Psoas muscle (tissue), 8 donors: ENCODE data around the gene CYP26B1. TPM values are rescaled to one million over a fixed set of nuclear protein-coding genes. Genes with fewer than 3 reads are reported as not detected.

Experiments
- ATAC-seq, 4 donors: fragments of 200-7000 bp; cut with Tn5 transposase; one replicate each; pipeline ENCODE4 v1.9.1; 2020; ENCODE audit warnings: moderate library complexity in 3 of 4, mild to moderate bottlenecking in 2 of 4
- DNase-seq, 2 donors: peaks; one replicate each; pipeline ENCODE4 v3.0.0-alpha.2; 2020
- H3K27ac ChIP-seq: fragments of 200-600 bp; one replicate; pipeline ENCODE4 v1.8.0; 2022
- H3K27me3 ChIP-seq, 3 donors: fragments of 200-600 bp in 1 of 3; one replicate each; pipeline versions ENCODE4 v1.6.1 to v1.8.0; 2013 to 2022; ENCODE audit warnings: low read length in 2 of 3, mild to moderate bottlenecking in 2 of 3, moderate library complexity in 1 of 3; ENCODE audit not compliant: insufficient read depth in 3 of 3
- H3K36me3 ChIP-seq, 2 donors: fragments of 200-600 bp in 1 of 2; one replicate each; pipeline versions ENCODE4 v1.6.1 to v1.8.0; 2013 to 2022; ENCODE audit warnings: low read depth in 1 of 2, mild to moderate bottlenecking in 1 of 2, moderate library complexity in 1 of 2; ENCODE audit not compliant: insufficient read depth in 1 of 2
- H3K4me1 ChIP-seq: fragments of 200-600 bp; one replicate; pipeline ENCODE4 v1.8.0; 2022
- H3K4me3 ChIP-seq: fragments of 200-600 bp; one replicate; pipeline ENCODE4 v1.8.0; 2022; ENCODE audit warnings: mild to moderate bottlenecking
- H3K9me3 ChIP-seq: fragments of 200-600 bp; one replicate; pipeline ENCODE4 v1.8.0; 2022
- WGBS, 3 donors: extraction: QIAGEN DNeasy Blood & Tissue Kit; methylation state at CpG; one replicate each; pipeline versions ENCODE4 v1.1.6 to v1.1.7; 2013; 5-methylcytosine and 5-hydroxymethylcytosine counted together
- intact Hi-C, 2 donors: fragments of 100-400 bp; cut with DNase I; formaldehyde crosslinking; loops; one replicate each; pipeline versions ENCODE4 v1.11.0 to v1.14.2; 2022
- polyA plus RNA-seq, 3 donors: library from polyadenylated mRNA; stranded (reverse); fragments of 200-250 nt; gene quantifications; one replicate each; pipeline ENCODE4 v1.2.3, GENCODE V29; 2013
- total RNA-seq, 4 donors: library from RNA; stranded (reverse); fragmentation: NEBNext Ultra II Directional in 2 of 4; extraction: Animal tissue kit (Norgen Biotek cat#: 25700) in 2 of 4; gene quantifications; one replicate each; pipeline versions ENCODE4 v1.2.1 to v1.2.4, GENCODE V29; 2021 to 2023
- TF ChIP-seq, protein P1 (sequence below): fragments of 200-600 bp; IDR thresholded peaks from one replicate; pipeline ENCODE4 v1.8.0; 2022; ENCODE audit warnings: antibody characterized with exemption
- donor health status: healthy with polysubstance abuse.
- donor health status: DM: no; HTN: no; CAD: no; lungs with moderate emphysema.
- donor health status: Bipolar disorder and iron deficiency.
- donor health status: healthy.
- donor health status: DM: yes; HTN: yes; CAD: no.
- donor health status: DM: no; HTN: no; CAD: no.
- donor health status: DM: no; HTN: no; CAD: no.
- donor health status: DM: yes; HTN: yes; CAD: no.

CYP26B1 gene
- total and polyA plus RNA-seq, 7 donors: 0.39 to 4.5 (median 1.3) TPM

DNA sequence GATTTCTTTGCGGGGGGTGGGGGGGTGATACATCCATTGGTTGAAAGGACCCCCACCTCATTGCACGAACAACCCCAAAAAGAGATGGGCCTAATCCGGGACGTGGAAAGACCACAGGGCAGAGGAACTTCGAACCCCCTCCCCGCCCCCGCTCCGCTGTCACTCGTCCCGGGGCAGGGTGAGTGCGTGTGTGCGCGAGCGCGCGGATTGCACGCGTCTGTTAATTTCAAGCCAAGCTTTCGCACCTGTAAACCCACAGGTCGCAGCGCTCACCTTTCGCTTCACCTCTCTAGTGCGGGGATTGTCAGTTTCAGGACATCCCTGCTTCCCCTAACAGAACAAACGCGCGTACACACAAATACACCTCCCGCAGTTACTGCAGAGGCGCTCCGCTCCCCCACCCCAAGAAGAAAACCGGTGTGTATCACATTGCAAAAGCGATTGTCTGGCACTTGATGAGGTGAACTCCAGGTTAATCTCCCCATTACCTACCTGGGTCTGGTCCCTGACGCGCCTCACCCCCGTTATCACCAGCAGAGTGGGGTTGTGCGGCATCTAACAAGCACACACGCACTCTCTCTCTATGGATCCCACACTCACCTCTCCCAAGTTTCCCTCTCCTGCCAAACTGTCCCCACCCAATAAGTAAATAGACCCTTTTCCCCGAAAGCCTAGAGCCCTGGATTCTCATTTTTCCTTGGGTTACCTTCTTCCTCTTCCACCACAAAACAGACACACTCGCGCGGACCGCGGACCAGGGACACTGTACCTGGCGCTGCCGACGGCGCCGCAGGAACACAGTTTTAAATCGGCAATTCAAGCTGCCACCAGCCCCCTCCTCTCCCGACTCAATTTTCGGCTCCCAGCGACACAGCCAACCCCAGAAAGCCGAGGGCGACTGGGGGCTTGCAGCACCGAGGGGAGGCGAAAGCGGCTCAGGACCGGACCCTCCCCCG, 1.0 kb downstream of the CYP26B1 start:
- peaks cover 0 to 57% (median 22%) of the 10 kb centered on the region in 3 donors for H3K27me3 ChIP-seq
- H3K4me3 ChIP-seq: peak overlapping the region; percentile 73
- no peaks in the 10 kb centered on the region for H3K9me3 ChIP-seq
- ATAC-seq (no peak), DNase-seq (peak in 1 of 2 donors; percentile 53)
- TF ChIP-seq, protein P1, sequence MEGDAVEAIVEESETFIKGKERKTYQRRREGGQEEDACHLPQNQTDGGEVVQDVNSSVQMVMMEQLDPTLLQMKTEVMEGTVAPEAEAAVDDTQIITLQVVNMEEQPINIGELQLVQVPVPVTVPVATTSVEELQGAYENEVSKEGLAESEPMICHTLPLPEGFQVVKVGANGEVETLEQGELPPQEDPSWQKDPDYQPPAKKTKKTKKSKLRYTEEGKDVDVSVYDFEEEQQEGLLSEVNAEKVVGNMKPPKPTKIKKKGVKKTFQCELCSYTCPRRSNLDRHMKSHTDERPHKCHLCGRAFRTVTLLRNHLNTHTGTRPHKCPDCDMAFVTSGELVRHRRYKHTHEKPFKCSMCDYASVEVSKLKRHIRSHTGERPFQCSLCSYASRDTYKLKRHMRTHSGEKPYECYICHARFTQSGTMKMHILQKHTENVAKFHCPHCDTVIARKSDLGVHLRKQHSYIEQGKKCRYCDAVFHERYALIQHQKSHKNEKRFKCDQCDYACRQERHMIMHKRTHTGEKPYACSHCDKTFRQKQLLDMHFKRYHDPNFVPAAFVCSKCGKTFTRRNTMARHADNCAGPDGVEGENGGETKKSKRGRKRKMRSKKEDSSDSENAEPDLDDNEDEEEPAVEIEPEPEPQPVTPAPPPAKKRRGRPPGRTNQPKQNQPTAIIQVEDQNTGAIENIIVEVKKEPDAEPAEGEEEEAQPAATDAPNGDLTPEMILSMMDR: no peak
- intact Hi-C loops: no loop called here
- no peak overlapping the region for H3K27ac ChIP-seq
- no peaks in the 10 kb centered on the region for H3K36me3 ChIP-seq
- H3K4me1 ChIP-seq: peaks cover 55% of the 10 kb centered on the region
- WGBS, 3 donors: 4 to 6% (median 5%) methylated on average over 58 of the region's 58 CpGs

DNA sequence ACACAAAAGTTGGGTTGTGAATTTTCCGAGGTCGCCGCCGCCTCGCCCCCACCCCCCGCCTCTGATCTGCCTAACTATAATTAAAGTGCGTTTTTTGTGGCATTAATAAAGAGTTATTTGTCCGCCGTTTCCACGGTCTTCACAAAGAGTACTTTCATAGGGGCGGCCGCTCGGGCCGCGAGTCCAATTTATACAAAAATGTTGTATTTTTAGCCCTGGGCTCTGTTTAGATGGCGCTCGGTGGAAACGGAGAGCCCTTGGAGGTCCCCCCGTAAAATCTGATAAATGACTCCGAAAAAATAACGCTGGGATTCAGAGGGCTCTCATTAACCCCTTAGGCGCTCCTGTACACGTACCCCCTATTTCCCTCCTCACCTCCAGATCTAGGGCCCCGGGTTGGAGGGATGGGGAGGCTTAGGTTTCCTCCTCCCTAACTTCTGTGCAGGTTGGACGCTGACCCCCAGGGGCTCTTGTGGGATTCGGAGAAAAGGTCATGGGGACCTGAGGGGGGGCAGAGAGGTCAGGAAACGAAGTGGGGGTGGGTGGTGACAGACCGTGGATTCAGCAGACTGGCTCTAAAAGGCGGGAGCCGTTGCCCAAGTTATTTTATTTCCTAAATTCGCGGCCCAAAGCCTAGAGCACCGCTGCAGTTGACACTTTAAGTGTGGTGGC, 1.9 kb downstream of the CYP26B1 start:
- H3K27me3 ChIP-seq: peaks cover 0 to 52% (median 22%) of the 10 kb centered on the region in 3 donors
- DNase-seq (no peak), ATAC-seq (no peak)
- TF ChIP-seq, protein P1: no peak
- intact Hi-C loops: no loop called here
- WGBS, 3 donors: 1 to 2% (median 2%) methylated on average over 33 of the region's 33 CpGs
- no peaks in the 10 kb centered on the region for H3K36me3 ChIP-seq
- peak overlapping the region; percentile 73 for H3K4me3 ChIP-seq
- H3K27ac ChIP-seq: no peak overlapping the region
- peaks cover 55% of the 10 kb centered on the region for H3K4me1 ChIP-seq
- no peaks in the 10 kb centered on the region for H3K9me3 ChIP-seq

DNA sequence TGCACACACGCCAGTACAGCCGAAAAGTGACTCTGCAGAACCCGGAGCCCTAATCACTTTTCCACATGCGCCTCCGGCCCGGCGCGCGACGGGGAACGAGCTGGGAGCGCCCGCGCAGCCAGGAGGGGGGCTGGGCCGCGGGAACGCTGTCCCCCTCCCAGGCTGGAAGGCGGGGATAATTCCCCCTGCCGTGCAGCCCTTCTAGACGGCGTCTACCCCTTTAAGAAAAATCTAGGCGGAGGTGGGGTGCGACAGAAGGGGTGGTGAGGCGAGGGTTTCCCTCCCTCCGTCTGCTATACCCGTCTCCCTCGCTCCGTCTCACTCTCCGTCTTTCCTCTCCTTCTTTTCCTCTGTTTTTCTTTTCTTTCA, 2.4 kb downstream of the CYP26B1 start:
- Histone ChIP-seq H3K9me3 (no peaks in the 10 kb centered on the region), H3K4me3 (peak overlapping the region; percentile 73), H3K27ac (no peak overlapping the region), H3K4me1 (peaks cover 55% of the 10 kb centered on the region), H3K27me3 (peaks cover 0 to 50% (median 22%) of the 10 kb centered on the region in 3 donors), H3K36me3 (no peaks in the 10 kb centered on the region)
- TF ChIP-seq, protein P1: no peak
- DNase-seq (peak in 1 of 2 donors; percentile 58), ATAC-seq (peak in 2 of 4 donors; percentile 3 to 40)
- intact Hi-C loops: no loop called here
- WGBS, 3 donors: 1% methylated on average over 28 to 29 of the region's 29 CpGs

DNA sequence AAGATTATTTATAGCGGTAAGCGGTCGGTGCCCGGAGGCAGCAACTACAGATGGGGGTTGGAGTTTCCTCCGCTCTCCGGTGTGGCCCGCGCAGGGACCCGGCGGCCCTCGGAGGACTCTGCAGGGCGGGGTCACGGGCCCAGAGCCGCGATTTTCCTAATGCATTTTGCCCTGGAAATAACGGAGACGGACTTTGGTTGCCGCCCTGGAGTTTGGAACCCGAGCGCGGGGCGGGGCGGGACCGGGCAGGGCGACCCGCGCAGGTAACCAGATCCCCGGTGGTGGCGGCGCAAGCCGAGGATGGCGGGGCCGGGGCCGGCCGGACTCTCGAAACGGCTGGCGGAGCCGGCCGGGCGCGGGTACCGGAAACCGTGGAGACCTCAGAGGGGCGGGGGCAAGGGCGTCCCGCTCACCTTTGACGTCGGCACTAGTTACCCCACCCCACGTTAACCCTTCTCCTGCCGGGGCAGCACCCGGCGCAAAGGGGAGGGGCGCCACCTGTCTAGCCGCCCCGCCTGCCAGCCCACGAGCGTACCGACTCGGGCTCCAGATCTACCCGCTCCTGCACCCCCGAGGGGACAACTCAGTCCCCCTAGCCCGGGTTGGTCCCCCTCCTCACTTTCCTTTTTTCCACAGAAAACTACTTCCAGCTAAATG, 2.9 kb downstream of the CYP26B1 start:
- TF ChIP-seq, protein P1: no peak
- Histone ChIP-seq H3K27ac (no peak overlapping the region), H3K4me1 (peaks cover 53% of the 10 kb centered on the region), H3K9me3 (no peaks in the 10 kb centered on the region), H3K27me3 (peaks cover 0 to 45% (median 22%) of the 10 kb centered on the region in 3 donors), H3K4me3 (peak overlapping the region; percentile 73), H3K36me3 (no peaks in the 10 kb centered on the region)
- WGBS, 3 donors: 0 to 1% (median 0%) methylated on average over 56 to 63 of the region's 63 CpGs
- ATAC-seq: peak; percentile 38 to 68 (median 48)
- intact Hi-C loops: no loop called here
- DNase-seq: peak; percentile 54 to 66
